ENCODE data around the gene FITM1. TPM values are rescaled to one million over a fixed set of nuclear protein-coding genes. Genes with fewer than 3 reads are reported as not detected.

Gene FITM1
- total and polyA plus RNA-seq, 2 donors (not counting 1 experiment from before 2014, with no cell fraction given): not detected

DNA sequence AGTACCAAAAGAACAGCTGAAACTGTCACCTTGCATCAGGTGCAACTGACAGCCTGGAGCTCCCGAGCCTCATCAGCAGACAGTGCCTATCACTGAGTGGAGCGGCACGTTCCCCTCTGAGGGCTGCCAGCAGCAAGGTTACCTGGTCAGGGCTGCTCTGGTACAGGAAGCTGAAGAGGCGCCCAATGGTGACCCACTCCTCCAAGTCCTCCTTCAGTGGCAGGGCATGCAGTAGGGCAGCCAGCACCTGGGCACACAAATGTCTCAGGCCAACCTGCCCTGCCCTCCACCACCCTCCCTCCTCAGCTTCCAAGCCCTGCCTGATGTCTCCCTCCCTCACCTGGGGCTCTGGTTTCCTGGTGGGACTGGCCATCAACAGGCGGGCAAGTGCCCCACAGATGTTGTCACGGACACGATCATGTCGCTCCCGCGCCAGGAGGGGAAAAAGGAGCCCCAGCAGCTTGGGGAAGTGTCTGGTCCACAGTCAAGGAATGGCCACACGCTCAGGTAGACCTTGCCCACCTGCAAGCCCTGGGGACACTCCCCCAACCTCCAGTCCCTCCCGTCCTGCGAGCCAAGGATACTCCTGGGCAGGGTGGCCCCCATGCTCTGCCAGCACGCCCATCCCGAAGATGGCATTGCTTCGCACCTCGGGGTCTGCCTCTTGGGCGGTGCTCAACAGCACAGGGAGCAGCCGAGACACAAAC, 51.1 kb downstream of the FITM1 start:
- H3K36me3 ChIP-seq (ENCODE audit: control insufficient read depth, insufficient read depth, low read length): peaks cover 47% of the 10 kb centered on the region

More for the DNA sequence above, 51.1 kb downstream of the FITM1 start:
- Histone ChIP-seq H3K4me3 (replicated peaks in 1 of 4; ENCODE audit: control extremely low read depth in 1 of 4, insufficient read depth in 1 of 4, low read depth in 3 of 4, low read length in 4 of 4) (no peak overlapping the region), H3K9ac (ENCODE audit: insufficient read depth, low read length) (no peak overlapping the region), H3K9me3 (ENCODE audit: control insufficient read depth, insufficient read depth, low read depth, low read length) (no peaks in the 10 kb centered on the region), H3K4me2 (ENCODE audit: extremely low read depth, insufficient read depth, low read length) (no peak overlapping the region), H3K4me1 (ENCODE audit: control insufficient read depth, extremely low read depth, insufficient read depth, low read length) (no peaks in the 10 kb centered on the region), H3K27me3 (ENCODE audit: control insufficient read depth, insufficient read depth, low read length) (no peaks in the 10 kb centered on the region), H4K20me1 (ENCODE audit: control insufficient read depth, extremely low read depth, insufficient read depth, low read length) (no peaks in the 10 kb centered on the region), H2AFZ (ENCODE audit: low read length) (no peak overlapping the region), H3K79me2 (ENCODE audit: control insufficient read depth, insufficient read depth, low read length) (no peaks in the 10 kb centered on the region), H3K27ac (ENCODE audit: insufficient read depth, low read length) (no peak overlapping the region)
- no peak for TF ChIP-seq EZH2 (IDR thresholded peaks at IDR 0.05; ENCODE audit: low read length, missing control alignments)
- no peak for DNase-seq (ENCODE audit: low read depth in 2 of 2)

Other genes with a start within 250 kb of the FITM1 start
Only the 30 nearest of the 31 such genes appear.
- 51.9 and 54.7 TPM in 2 replicates for gene DHRS4, start 176.9 kb upstream of the FITM1 start, total RNA-seq
- 28.9 and 30.5 TPM in 2 replicates for gene DHRS4, start 176.9 kb upstream of the FITM1 start, polyA plus RNA-seq
- gene DHRS4L2, start 141.7 kb upstream of the FITM1 start, total RNA-seq: 16.7 and 22.6 TPM in 2 replicates
- 12.7 and 12.8 TPM in 2 replicates for gene DHRS4L2, start 141.7 kb upstream of the FITM1 start, polyA plus RNA-seq
- 0.17 and 0.26 TPM in 2 replicates for gene CARMIL3, start 78.7 kb upstream of the FITM1 start, total RNA-seq
- 0.11 TPM in 1 of 2 replicates, not detected in the other for gene CARMIL3, start 78.7 kb upstream of the FITM1 start, polyA plus RNA-seq
- gene CPNE6, start 59.1 kb upstream of the FITM1 start, total RNA-seq: not detected in 2 replicates
- not detected in 2 replicates for gene CPNE6, start 59.1 kb upstream of the FITM1 start, polyA plus RNA-seq
- gene PCK2, start 36.3 kb upstream of the FITM1 start, total RNA-seq: 33.9 and 71.3 TPM in 2 replicates
- 12.7 and 15.9 TPM in 2 replicates for gene PCK2, start 36.3 kb upstream of the FITM1 start, polyA plus RNA-seq
- gene DCAF11, start 15.9 kb upstream of the FITM1 start, total RNA-seq: 52.9 and 68.0 TPM in 2 replicates
- gene DCAF11, start 15.9 kb upstream of the FITM1 start, polyA plus RNA-seq: 18.4 and 21.7 TPM in 2 replicates
- 0.77 and 0.99 TPM in 2 replicates for gene NRL, start 15.7 kb upstream of the FITM1 start, total RNA-seq
- 0.45 and 0.49 TPM in 2 replicates for gene NRL, start 15.7 kb upstream of the FITM1 start, polyA plus RNA-seq
- gene PSME1, start 5.5 kb downstream of the FITM1 start, total RNA-seq: 172 and 177 TPM in 2 replicates
- 221 and 266 TPM in 2 replicates for gene PSME1, start 5.5 kb downstream of the FITM1 start, polyA plus RNA-seq
- 12.3 and 18.0 TPM in 2 replicates for gene EMC9, start 10.9 kb downstream of the FITM1 start, total RNA-seq
- 6.6 and 10.2 TPM in 2 replicates for gene EMC9, start 10.9 kb downstream of the FITM1 start, polyA plus RNA-seq
- 82.7 and 148 TPM in 2 replicates for gene PSME2, start 16.0 kb downstream of the FITM1 start, total RNA-seq
- 132 and 175 TPM in 2 replicates for gene PSME2, start 16.0 kb downstream of the FITM1 start, polyA plus RNA-seq
- 25.4 and 30.3 TPM in 2 replicates for gene RNF31, start 16.8 kb downstream of the FITM1 start, total RNA-seq
- 9.2 and 14.8 TPM in 2 replicates for gene RNF31, start 16.8 kb downstream of the FITM1 start, polyA plus RNA-seq
- gene IRF9, start 30.6 kb downstream of the FITM1 start, total RNA-seq: 110 and 142 TPM in 2 replicates
- 70.4 and 79.9 TPM in 2 replicates for gene IRF9, start 30.6 kb downstream of the FITM1 start, polyA plus RNA-seq
- 0.51 and 1.8 TPM in 2 replicates for gene REC8, start 41.4 kb downstream of the FITM1 start, total RNA-seq
- 1.5 and 2.2 TPM in 2 replicates for gene REC8, start 41.4 kb downstream of the FITM1 start, polyA plus RNA-seq
- 22.6 and 25.3 TPM in 2 replicates for gene IPO4, start 58.2 kb downstream of the FITM1 start, total RNA-seq
- 12.4 and 27.8 TPM in 2 replicates for gene IPO4, start 58.2 kb downstream of the FITM1 start, polyA plus RNA-seq
- gene TM9SF1, start 64.8 kb downstream of the FITM1 start, total RNA-seq: 49.6 and 61.6 TPM in 2 replicates
- 60.9 and 65.1 TPM in 2 replicates for gene TM9SF1, start 64.8 kb downstream of the FITM1 start, polyA plus RNA-seq
- under 0.01 and 0.17 TPM in 2 replicates for gene TSSK4, start 75.0 kb downstream of the FITM1 start, total RNA-seq
- not detected in 2 replicates for gene TSSK4, start 75.0 kb downstream of the FITM1 start, polyA plus RNA-seq
- 22.1 and 24.9 TPM in 2 replicates for gene CHMP4A, start 82.8 kb downstream of the FITM1 start, total RNA-seq
- gene CHMP4A, start 82.8 kb downstream of the FITM1 start, polyA plus RNA-seq: 96.8 and 133 TPM in 2 replicates
- 13.6 and 22.1 TPM in 2 replicates for gene MDP1, start 85.4 kb downstream of the FITM1 start, total RNA-seq
- 14.4 TPM in 2 replicates for gene MDP1, start 85.4 kb downstream of the FITM1 start, polyA plus RNA-seq
- gene NEDD8, start 101.7 kb downstream of the FITM1 start, total RNA-seq: 140 and 145 TPM in 2 replicates
- 441 and 587 TPM in 2 replicates for gene NEDD8, start 101.7 kb downstream of the FITM1 start, polyA plus RNA-seq
- gene GMPR2, start 102.3 kb downstream of the FITM1 start, total RNA-seq: 128 and 147 TPM in 2 replicates
- 68.3 and 80.2 TPM in 2 replicates for gene GMPR2, start 102.3 kb downstream of the FITM1 start, polyA plus RNA-seq
- gene TINF2, start 112.0 kb downstream of the FITM1 start, total RNA-seq: 54.7 and 61.4 TPM in 2 replicates
- 42.6 and 47.7 TPM in 2 replicates for gene TINF2, start 112.0 kb downstream of the FITM1 start, polyA plus RNA-seq
- 0.51 and 0.83 TPM in 2 replicates for gene TGM1, start 132.5 kb downstream of the FITM1 start, total RNA-seq
- 1.3 and 1.4 TPM in 2 replicates for gene TGM1, start 132.5 kb downstream of the FITM1 start, polyA plus RNA-seq
- 14.1 and 21.0 TPM in 2 replicates for gene RABGGTA, start 140.9 kb downstream of the FITM1 start, total RNA-seq
- 15.1 and 19.4 TPM in 2 replicates for gene RABGGTA, start 140.9 kb downstream of the FITM1 start, polyA plus RNA-seq
- gene DHRS1, start 169.1 kb downstream of the FITM1 start, total RNA-seq: 6.9 and 10.7 TPM in 2 replicates
- 21.0 and 24.5 TPM in 2 replicates for gene DHRS1, start 169.1 kb downstream of the FITM1 start, polyA plus RNA-seq
- gene NOP9, start 169.2 kb downstream of the FITM1 start, total RNA-seq: 16.2 and 16.7 TPM in 2 replicates
- gene NOP9, start 169.2 kb downstream of the FITM1 start, polyA plus RNA-seq: 8.0 and 13.5 TPM in 2 replicates
- 0.33 and 0.51 TPM in 2 replicates for gene CIDEB, start 177.3 kb downstream of the FITM1 start, total RNA-seq
- gene CIDEB, start 177.3 kb downstream of the FITM1 start, polyA plus RNA-seq: 0.35 and 0.42 TPM in 2 replicates
- gene LTB4R2, start 179.5 kb downstream of the FITM1 start, total RNA-seq: 1.3 and 1.8 TPM in 2 replicates
- gene LTB4R2, start 179.5 kb downstream of the FITM1 start, polyA plus RNA-seq: 0.23 and 0.28 TPM in 2 replicates
- gene LTB4R, start 180.8 kb downstream of the FITM1 start, total RNA-seq: 0.66 and 1.0 TPM in 2 replicates
- gene LTB4R, start 180.8 kb downstream of the FITM1 start, polyA plus RNA-seq: 0.49 and 0.62 TPM in 2 replicates
- gene ADCY4, start 204.4 kb downstream of the FITM1 start, total RNA-seq: 1.3 and 7.4 TPM in 2 replicates
- gene ADCY4, start 204.4 kb downstream of the FITM1 start, polyA plus RNA-seq: 0.43 and 1.4 TPM in 2 replicates
- gene RIPK3, start 209.3 kb downstream of the FITM1 start, total RNA-seq: 0.26 and 0.33 TPM in 2 replicates
- 0.20 and 0.34 TPM in 2 replicates for gene RIPK3, start 209.3 kb downstream of the FITM1 start, polyA plus RNA-seq

Data from fibroblast of lung (primary cell).